GM12872 (cell line): Measurements from ENCODE around the gene ALK.

Experiments used
- TF ChIP-seq, protein P1 (sequence below): IDR thresholded peaks from 3 replicates; pipeline ENCODE4 v1.5.1; 2011; ENCODE audit warnings: low read depth, mild to moderate bottlenecking, low read length, moderate library complexity; ENCODE audit not compliant: insufficient read depth

ALK gene

DNA sequence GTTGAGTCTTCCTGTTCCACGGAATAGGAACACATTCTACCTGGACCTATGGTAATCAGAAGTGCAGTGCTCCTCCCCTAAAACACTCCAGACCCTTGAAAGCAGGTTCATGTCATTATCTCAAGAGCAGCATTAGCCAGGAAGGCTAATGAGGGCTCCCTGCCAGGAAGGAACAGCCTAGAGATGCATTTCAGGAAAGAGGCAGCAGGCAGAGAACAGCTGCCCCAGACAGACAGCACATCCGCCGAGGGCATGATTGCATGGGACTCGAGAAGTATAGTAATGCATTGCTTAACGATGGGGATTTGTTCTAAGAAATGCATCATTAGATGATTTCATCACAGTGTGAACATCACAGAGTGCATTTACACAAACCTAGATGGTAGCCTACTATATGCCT is 171.5 kb downstream of the ALK start:
- TF ChIP-seq, protein P1, sequence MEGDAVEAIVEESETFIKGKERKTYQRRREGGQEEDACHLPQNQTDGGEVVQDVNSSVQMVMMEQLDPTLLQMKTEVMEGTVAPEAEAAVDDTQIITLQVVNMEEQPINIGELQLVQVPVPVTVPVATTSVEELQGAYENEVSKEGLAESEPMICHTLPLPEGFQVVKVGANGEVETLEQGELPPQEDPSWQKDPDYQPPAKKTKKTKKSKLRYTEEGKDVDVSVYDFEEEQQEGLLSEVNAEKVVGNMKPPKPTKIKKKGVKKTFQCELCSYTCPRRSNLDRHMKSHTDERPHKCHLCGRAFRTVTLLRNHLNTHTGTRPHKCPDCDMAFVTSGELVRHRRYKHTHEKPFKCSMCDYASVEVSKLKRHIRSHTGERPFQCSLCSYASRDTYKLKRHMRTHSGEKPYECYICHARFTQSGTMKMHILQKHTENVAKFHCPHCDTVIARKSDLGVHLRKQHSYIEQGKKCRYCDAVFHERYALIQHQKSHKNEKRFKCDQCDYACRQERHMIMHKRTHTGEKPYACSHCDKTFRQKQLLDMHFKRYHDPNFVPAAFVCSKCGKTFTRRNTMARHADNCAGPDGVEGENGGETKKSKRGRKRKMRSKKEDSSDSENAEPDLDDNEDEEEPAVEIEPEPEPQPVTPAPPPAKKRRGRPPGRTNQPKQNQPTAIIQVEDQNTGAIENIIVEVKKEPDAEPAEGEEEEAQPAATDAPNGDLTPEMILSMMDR = no peak

DNA sequence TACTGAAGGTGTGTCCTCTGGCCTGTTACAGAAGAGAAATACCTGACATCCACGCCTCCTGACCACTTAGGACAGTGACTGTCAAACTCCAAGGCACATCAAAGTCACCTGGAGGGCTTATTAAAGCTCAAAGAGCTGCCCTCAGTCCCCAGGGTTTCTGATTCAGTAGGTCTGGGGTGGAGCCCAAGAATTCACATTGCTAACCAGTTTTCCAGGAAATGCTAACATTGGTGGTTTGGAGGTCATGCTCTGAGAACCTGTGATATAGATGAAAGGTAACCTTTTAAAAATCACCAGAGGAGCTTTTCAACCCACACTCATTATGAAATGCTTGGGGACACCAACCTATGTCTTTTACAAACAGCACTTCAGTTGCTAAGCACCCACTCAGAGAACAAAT is 172.3 kb downstream of the ALK start:
- TF ChIP-seq, protein P1 = no peak

DNA sequence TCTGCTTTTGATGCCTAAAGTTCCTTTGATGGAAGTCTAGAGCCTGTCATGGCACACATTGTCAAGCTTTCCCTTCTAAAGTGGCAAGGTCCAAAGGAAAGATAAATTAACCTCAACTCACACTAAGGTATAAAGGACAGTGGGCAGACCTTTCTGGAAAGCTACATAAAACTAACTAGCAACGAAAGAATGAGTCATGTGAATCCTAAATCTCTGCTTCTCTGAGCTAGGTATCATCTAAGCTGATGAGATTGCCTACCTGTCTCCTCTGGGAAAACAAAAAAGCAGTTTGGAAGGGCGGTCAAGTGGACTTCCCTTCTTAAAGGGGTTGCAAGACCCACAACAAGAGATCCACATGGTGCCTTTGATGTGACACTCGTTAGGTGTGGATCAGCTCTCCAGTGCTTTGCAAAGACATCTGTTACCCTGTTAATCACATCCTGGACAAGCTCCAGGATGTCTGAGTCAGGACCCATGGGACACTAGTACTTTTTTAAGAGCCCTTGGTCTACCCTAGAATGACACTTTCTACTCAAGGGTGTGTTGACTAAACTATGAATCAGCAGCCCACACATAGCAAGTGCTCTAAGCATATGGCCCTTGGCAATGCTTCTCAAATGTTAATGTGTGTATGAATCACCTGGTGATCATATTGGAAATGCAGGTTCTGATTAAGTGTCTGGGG is 173.5 kb downstream of the ALK start:
- TF ChIP-seq, protein P1 = no peak

DNA sequence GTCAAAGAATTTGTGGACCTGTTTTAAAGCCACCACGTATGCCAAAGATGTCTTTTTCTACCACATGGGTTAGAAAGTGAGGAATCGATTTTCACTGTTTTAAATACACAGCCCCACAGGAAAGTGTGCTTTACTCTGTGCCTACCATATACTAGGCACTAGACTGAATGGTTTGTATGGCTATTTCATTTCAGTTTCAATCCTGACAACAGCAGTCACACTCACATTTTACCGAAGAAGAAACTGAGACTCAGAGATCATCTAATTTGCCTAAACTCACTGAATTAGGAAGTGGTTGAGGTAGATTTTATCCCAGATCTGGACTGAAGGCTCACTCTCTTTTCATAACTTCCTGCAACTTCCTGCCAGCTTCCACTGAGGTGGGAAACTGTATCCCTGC is 176.4 kb downstream of the ALK start:
- TF ChIP-seq, protein P1 = no peak

DNA sequence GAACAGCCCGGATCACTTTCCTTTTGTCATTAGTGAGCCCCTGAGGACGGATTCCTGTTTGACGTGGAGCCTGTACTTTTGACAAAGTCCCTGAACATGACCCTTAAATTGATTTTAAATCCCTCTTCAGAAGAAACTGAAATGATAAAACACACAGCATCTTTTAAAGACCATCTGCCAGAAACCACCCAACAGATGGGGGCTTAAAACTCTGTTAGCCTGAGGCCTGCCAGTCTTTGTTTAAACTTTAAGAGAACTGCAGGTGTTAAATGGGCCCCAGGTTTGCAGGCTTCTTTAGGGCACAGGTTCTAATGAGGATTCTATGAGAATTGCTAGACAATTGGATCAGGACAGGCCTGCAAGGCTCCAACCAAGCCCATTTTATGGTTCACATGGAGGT is 177.9 kb downstream of the ALK start:
- TF ChIP-seq, protein P1 = no peak

DNA sequence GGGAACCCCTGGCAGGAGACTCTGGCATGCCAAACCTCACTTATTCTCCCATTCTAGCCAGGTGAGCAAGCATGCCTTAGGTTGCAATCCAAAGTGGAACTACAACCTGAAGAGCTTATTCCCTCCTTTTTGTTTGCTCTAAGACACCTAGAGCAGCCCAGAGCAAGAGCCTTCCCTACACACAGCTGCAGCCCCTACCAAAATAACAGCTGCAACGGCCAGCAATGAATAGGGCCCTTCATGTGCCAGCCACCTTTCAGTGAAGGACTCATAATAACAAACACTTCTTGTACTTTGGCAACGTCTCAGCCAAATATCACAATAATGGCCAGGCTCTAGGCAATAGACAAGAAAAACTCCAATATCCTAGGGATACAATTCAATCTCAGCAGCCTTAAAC is 178.7 kb downstream of the ALK start:
- TF ChIP-seq, protein P1 = no peak

DNA sequence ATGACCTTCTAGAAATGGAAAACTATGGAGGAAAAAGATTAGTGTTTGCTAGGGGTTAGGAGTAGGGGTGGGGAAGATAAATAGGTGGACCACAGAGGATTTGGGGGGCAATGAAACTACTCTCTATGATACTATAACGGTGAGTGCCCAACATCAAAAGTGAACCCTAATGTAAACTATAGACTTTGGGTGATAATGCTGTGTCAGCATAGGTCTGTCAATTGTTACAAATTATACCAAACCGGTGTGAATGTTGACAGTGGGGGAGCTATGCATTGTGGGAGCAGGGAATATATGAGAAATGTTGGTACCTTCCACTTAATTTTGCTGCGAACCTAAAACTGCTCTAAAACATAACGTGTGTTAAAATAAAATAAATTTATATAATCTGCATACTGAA is 180.3 kb downstream of the ALK start:
- TF ChIP-seq, protein P1 = no peak
